Activated CD4-positive, alpha-beta T cell treated with anti-CD3 and anti-CD28 coated beads, Interleukin-10, Interleukin-2, amounts not matched to agents 100 ng/mL and 50 ng/mL, durations not matched to agents 16 hours and 8 hours (primary cell): ENCODE results near the gene GRM1.

Experiments
- DNase-seq: peaks from one replicate; pipeline ENCODE4 v3.0.0-alpha.2; 2020

Gene GRM1

DNA sequence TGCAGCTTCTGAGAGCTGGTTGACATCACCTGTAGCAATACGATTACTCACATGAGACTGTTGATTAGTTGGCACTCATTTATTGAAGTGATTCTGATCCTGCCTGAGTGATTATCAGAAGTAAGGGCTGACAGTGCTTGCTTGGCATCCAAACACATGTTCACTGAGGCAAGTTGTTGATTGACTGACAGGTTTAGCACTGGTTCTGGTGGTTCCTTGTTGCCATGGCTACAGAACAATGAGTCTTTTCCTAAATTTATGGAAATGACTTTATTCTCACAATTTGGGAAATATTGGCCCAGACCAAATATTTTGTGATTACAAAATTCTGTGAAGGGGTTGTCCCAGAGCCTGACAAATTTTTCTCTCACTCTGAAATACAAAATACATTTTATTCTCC lies 368.8 kb downstream of the GRM1 start:
- no peak for DNase-seq

DNA sequence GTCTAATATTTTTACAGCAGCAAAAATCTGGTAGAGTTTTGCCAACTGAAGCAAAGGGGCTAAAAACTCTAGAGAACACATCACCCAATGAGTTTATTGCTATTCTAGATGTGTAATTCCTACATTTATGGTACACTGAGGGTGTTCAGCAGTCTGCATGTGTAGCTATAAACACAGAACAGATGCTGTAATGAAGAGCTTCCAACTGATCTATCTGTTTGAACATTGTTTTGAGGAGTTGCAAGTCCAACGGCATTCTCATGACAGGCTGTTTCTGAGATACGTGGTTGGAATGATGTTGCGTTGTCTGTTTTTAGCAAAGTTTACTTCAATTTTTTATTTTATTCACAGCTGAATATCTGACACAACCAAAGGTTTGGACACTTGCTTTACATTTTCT lies 373.6 kb downstream of the GRM1 start:
- no peak for DNase-seq

DNA sequence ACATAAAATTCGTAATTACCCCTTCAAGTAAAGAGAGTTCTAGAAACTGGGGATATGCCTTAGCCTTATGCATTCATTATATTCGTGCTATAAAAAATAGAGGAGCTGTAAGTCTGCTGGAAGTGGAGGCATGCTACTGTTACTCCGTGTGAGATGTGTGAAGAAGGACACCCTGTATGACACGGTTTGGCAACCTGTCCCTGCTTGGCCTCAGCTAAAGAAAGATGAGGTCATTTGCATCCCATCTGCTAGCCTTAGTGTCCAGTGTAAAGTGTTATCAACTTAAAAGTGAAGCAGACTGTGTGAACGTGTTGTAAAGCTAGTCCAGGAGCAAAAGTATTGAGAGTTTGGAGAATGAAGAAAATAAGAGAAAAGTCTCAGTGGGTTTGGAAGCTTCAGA lies 379.7 kb downstream of the GRM1 start:
- no peak for DNase-seq

DNA sequence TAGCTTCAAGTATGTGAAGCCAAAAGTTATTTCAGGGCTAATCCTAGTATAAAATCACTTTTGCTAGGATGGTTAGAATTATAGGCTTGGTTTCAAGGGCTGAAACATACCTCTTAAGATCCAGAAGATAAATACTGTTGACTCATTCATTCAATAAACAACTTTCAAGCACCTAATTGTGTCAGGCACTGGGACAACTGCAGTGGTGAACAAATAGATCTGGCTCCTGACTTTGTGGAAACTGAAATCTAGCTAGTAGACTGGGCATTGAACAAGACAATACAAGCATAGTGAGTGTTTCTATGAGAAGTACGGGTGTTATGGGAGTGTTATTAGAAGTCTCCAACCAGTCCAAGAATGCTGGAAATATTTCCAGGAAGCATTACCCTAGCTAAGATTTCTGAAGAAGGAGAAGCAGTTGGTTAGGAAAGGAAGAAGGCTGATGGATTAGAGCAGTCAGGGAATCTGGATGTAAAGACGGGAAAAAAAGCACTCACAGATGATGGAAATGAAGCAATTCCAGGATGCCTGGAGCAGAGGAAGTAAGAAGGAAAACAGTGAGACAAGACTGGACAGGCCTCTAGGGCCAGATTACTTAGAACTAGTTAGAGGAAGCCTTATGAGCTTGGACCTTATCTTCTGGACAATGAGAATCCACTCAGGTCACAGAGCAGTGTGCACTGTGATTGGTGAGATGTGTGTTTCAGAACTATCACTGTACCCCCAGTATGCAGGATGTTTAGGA lies 382.2 kb downstream of the GRM1 start:
- DNase-seq = no peak

DNA sequence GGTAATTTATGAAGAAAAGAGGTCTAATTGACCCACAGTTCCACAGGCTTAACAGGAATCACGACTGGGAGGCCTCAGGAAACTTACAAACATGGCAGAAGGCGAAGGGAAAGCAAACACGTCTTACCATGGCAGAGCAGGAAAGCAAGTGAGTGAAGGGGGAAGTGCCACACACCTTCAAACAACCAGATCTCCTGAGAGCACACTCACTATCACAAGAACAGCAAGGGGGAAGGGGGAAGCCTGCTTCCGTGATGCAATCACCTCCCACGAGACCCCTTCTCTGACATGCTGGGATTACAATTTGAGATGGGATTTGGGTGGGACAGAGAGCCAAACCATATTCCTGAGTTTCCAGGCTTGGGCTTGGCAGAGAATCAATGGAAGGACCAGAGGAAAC lies 390.7 kb downstream of the GRM1 start:
- DNase-seq = no peak

DNA sequence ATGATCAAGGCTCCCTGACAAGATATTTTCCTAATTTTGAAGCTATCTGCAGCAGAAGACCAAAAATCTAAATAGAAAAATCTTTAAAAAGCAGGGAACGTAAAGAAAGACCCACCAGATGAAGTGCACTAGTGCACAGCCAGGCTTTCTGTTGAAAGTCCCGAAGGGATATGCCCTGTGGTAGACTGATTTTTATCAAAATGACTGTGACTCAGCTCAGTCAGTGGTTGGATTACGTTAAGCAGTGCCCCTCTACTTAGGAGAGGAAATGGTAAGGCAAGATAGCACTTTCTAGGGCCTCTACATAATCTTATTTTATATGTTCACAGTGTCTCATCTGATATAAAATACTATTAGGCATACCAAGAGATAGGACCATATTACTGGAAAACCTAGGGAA lies 391.4 kb downstream of the GRM1 start:
- no peak for DNase-seq

DNA sequence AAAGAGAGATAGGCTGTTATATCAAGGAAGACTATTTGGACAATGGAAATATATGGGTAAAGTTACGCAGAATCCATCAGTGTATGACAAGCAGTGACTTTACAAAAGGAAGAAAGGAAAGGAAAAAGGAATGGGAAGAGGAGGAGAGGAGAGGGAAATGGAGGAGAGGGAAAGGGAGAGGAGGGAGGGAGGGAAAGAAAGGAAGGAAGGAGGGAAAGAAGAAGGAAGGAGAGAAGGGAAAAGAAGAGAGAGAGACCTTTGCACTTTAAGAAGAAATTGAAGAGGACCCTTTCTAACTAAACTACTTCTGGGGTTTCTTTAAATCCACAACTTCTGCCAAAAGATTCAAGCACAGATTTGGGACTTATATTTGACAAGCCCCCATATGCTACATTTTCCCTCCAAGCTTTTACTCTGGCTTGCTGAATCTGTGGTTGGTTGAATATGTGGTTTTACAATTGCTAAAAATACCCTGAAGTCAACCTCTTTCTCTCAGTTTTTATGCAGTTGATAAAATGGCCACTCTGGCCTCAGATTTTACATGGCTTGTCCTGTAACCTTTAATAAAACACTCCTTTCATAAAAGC lies 394.0 kb downstream of the GRM1 start:
- DNase-seq = no peak

DNA sequence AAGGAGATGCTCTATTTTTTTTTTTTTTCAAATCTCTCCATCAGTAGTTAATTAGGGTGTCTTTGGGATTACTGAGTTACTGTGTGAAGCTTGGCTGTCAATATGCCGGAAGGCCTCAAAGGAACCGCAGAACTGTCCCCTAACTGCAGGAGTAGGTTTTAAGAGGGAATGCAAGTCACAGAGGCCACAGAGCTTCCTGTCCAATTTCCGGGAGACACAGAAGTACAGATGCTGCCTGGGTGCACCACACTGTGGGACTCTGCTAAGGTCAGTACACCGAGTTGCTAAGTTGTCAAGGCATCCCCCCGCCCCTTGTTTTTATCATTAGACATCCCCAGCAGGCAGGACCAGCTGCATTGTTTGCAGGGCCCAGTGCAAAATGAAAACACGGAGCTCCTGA lies 394.6 kb downstream of the GRM1 start:
- no peak for DNase-seq

DNA sequence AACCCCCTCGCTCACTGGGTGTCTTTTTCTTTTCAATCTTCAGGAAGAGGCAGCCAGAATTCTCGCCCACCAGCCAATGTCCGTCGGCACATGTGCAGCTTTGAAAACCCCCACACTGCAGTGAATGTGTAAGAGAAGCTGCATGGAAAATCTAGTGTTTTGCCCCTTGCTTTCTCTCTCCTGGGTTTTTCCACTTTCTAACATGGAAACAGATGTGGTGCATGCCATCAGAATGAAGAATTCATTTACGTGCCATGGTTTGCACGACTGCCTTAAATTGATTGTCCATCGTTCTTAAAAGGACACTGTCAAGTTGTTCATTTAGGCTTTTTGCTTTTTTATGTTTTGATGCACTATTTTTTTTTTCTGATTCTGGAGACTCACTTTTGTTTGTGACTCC lies 397.7 kb downstream of the GRM1 start:
- DNase-seq = no peak

DNA sequence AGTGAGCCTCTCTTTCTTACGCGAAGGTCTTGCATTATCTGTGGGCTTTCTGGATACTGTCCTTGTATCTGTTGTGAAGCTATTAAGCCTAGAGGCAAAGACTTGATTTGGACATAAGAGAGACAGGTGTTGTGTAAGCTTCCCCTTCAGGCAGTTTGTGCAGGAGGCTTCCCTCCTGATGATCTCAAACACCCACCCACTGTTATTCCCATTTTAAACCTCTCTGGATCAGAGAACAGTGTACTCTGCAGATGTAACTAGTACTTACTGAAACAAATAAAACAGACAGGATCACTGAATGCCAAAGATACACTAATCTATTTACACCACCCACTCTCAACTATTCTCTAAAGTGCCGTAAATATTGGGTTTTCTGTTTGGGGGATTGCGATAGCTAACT lies 401.0 kb downstream of the GRM1 start:
- DNase-seq = no peak

DNA sequence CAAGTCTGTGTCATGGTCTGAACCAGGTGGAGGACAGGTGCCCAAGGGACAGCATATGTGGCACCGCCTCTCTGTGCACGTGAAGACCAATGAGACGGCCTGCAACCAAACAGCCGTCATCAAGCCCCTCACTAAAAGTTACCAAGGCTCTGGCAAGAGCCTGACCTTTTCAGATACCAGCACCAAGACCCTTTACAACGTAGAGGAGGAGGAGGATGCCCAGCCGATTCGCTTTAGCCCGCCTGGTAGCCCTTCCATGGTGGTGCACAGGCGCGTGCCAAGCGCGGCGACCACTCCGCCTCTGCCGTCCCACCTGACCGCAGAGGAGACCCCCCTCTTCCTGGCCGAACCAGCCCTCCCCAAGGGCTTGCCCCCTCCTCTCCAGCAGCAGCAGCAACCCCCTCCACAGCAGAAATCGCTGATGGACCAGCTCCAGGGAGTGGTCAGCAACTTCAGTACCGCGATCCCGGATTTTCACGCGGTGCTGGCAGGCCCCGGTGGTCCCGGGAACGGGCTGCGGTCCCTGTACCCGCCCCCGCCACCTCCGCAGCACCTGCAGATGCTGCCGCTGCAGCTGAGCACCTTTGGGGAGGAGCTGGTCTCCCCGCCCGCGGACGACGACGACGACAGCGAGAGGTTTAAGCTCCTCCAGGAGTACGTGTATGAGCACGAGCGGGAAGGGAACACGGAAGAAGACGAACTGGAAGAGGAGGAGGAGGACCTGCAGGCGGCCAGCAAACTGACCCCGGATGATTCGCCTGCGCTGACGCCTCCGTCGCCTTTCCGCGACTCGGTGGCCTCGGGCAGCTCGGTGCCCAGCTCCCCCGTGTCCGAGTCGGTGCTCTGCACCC lies 405.2 kb downstream of the GRM1 start:
- no peak for DNase-seq

DNA sequence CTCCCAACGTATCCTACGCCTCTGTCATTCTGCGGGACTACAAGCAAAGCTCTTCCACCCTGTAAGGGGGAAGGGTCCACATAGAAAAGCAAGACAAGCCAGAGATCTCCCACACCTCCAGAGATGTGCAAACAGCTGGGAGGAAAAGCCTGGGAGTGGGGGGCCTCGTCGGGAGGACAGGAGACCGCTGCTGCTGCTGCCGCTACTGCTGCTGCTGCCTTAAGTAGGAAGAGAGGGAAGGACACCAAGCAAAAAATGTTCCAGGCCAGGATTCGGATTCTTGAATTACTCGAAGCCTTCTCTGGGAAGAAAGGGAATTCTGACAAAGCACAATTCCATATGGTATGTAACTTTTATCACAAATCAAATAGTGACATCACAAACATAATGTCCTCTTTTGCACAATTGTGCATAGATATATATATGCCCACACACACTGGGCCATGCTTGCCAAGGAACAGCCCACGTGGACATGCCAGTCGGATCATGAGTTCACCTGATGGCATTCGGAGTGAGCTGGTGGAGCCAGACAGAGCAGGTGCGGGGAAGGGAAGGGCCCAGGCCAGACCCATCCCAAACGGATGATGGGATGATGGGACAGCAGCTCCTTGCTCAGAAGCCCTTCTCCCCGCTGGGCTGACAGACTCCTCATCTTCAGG lies 406.0 kb downstream of the GRM1 start:
- DNase-seq = no peak

DNA sequence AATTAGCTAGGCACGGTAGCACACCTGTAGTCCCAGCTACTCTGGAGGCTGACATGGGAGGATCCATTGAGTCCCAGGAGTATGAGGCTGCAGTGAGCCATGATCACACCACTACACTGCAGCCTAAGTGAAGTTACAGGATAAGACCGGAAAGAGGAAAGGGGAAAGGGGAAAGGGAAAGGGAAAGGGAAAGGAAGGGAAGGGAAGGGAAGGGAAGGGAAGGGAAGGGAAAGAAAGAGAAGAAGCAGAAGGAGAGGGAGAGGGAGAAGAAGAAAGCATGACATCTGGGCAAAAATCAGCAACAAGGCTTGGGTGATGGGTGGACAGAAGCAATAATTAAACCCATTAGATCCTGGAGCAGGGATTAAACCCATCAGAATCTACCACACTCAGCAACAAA lies 413.0 kb downstream of the GRM1 start:
- no peak for DNase-seq

DNA sequence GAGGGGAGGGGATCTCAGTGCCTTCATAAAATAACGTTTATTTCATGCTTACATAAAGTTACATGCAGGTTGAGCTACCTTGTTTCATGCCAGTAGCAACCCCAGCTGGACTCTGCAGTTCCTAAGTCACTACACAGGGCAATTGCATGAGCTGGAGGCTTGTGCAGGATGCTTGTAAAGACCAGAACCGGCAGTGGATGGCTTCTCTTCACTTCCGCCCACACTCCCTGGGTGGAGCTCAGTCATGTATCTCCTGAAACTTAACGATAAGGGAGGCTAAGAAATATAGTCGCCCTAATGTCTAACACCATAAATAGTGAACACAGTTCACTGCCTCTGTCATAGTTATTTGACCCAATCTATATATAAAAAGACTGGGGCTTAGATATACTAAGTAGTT lies 415.3 kb downstream of the GRM1 start:
- no peak for DNase-seq

DNA sequence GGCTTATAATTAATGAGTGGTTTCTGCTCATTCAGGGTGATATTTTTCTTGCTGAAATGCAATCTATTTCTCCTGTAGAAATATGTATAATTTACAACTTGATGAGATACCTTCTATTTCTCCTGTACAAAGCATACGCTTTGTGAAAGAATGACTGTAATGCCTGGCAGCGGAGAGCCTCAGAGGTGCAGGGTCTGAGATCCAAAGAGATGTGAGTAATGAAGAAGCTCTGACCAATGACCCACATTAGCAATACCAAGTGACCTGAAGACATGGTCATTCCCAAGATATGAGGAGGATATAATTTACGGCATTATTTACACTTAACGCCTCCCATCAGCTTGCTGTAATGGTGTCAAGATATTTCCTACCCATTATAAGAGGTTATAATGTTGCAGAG lies 416.4 kb downstream of the GRM1 start:
- no peak for DNase-seq

DNA sequence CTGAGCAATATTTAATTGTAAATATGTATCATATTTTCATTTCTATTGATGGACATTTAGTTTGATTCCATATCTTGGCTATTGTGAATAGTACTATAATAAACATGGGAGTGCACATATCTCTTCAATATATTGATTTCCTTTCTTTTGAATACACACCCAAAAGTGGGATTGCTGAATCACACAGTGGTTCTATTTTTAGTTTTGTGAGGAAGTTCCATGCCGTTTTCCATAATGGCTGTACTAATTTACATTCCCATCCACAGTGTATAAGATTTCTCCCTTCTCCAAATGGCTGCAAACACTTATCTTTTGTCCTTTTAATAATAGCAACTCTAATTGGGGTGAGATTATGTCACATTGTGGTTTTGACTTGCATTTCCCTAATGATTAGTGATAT lies 428.0 kb downstream of the GRM1 start:
- no peak for DNase-seq

DNA sequence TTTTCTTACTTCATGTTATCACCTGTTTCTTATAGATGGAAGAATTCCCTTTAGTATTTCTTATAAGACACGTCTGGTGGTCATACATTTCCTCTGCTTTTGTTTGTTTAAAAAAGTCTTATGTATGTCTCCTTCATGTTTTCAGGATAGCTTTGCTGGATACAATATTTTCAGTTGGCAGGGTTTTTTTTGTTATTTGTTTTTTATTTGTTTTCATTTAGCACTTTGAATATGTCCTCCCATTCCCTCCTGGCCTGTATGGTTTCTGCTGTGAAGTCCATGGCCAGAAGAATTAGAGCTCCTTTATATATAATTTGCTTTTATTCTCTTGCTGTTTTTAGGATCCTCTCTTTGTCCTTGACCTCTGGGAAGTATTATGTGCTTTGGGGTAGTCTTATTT lies 432.1 kb downstream of the GRM1 start:
- no peak for DNase-seq

DNA sequence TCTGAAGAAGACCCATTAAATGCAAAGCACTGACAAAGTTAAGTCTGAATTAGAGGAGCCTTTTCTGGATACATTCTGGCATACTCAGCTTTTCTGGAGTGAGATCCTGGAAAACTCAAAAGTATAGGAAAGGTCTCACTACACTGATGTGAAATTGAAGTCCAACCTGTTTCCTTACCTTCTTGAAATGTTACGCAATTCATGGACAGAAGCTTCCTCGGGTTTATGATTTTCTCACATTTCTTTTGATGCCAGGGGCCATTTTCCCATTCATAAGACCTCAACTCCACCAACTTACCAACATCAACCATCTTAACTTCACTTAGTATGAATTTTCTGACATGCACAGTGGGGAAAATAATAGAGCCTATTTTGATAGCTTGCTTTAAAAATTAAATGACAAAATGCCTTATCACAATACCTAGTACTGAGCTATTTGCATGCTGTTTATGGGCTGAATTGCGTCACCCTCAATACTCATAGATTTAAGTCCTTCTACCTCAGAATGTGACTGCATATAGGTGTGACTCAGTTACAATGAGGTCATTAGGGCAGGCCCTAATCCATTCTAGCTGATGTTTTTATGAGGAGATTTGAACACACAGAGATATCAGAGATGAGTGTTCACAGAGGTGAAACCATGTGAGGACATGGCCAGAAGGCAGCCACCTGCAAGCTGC lies 441.4 kb downstream of the GRM1 start:
- no peak for DNase-seq

DNA sequence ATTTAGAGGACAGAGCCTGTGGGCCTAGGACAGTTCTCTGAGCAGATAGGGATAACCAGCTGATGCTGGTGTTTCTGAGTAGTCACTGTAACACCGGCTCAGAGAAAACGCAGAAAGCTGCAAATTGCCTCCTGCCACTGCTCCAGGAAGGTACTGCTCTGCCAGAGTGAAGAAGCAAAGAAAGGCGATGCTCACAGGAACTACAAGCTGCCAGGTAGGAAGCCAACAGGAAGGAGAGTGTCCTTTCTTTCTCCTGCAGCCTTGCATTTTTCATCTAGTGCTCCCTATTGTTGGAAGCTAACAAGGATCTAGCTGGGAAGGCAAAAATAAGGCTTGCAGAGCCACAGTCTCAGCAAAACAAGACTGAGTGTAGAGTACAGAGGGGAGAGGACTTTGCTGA lies 444.1 kb downstream of the GRM1 start:
- DNase-seq = no peak

DNA sequence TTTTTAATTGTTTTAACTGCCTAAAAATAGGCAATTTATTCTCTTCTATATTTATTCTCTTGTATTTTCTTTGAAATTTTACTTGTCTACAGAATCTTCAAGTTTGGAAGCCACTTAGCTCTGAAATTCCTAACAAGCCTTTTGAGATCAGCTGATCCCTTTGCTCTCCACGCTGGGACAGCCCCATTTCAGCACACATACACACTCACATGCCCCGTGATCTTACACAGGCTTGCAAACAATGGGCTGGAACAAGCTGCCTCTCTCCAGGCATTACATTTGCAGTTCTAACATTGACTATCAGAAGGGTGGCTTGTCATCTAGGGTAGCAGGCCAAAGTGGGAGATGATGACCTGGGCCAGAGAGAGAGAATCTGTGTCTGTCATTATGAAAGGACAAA lies 452.7 kb downstream of the GRM1 start:
- no peak for DNase-seq

DNA sequence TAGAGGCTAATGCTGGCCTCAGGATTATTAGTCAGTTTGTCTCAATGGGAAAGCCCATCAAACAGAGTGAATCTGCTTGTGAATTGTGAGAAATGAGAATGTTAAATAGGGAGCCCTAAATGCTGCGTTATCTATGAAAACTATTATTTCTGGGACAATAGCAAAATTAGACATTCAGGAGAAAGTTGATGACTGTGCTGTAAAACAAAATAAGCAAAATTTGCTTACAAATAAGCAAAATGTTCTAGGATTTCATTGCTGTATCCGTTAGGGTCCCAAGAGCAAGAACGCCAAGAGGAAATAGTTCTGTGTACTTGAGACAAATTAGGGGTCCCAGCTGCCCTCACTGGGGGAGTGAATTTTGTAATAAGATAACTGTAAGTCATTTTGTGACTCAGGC lies 455.5 kb downstream of the GRM1 start:
- DNase-seq = no peak
